ENCODE results near the gene GOSR1. TPM values are rescaled to one million over a fixed set of nuclear protein-coding genes. Genes with fewer than 3 reads are reported as not detected.

GOSR1 gene
- total RNA-seq, 1 donor from 2014 or later, result 38.9 TPM

Other genes starting within 250 kb of the GOSR1 start
- 0.25 TPM in 1 of 2 replicates, not detected in the other for gene SLC6A4, start 241.7 kb upstream of the GOSR1 start, total RNA-seq (ENCODE audit: low replicate concordance)
- gene BLMH, start 185.5 kb upstream of the GOSR1 start, total RNA-seq (ENCODE audit: low replicate concordance), result 75.5 and 98.8 TPM in 2 replicates
- not detected in 2 replicates for gene TMIGD1, start 143.4 kb upstream of the GOSR1 start, total RNA-seq (ENCODE audit: low replicate concordance)
- 66.1 and 70.8 TPM in 2 replicates for gene CPD, start 98.5 kb upstream of the GOSR1 start, total RNA-seq (ENCODE audit: low replicate concordance)